GM18861 (cell line): Measurements from ENCODE around the gene XCL2.
"Not testable (repeated sequence)": the region's sequence is repeated elsewhere in the genome, so short reads cannot be mapped to it uniquely, and the experiment has no call there.

Experiments
- ATAC-seq: cut with Tn5 transposase; IDR thresholded peaks from one replicate; pipeline ENCODE4 v1.9.1; 2021; ENCODE audit not compliant: unreplicated experiment

XCL2 gene

GRCh38 chr1:168560370-168560769, 16.6 kb upstream of the XCL2 start:
- no peak for ATAC-seq

- no peak for ATAC-seq
These were observed 12.8 kb upstream of the XCL2 start for GRCh38 chr1:168556647-168557046.

DNA sequence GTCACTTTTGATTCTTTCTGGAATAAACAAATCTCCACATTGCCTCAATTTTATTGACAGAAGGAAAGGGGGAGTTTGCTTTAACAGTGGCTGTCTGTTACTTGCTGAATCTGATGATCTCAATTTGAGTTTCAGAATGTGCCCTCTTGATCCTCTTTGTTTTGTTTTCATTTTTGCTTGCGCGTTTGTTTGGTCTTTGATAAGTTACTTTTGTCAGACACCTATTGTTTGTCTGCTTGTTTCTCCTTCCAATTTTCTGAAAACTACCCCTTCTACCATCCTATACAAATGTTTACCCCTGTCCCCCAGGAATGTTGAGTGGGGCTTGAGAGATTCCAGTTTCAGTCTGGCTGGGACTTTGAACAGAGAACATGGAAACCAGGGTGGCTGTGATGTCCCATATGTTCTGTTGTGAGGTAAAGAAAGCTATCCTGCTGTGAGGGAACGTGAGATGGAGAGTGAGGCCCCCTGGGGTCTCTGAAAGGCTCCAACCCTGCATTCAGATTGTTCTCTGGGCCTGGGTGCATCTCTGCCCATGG, 11.8 kb upstream of the XCL2 start:
- no peak for ATAC-seq

DNA sequence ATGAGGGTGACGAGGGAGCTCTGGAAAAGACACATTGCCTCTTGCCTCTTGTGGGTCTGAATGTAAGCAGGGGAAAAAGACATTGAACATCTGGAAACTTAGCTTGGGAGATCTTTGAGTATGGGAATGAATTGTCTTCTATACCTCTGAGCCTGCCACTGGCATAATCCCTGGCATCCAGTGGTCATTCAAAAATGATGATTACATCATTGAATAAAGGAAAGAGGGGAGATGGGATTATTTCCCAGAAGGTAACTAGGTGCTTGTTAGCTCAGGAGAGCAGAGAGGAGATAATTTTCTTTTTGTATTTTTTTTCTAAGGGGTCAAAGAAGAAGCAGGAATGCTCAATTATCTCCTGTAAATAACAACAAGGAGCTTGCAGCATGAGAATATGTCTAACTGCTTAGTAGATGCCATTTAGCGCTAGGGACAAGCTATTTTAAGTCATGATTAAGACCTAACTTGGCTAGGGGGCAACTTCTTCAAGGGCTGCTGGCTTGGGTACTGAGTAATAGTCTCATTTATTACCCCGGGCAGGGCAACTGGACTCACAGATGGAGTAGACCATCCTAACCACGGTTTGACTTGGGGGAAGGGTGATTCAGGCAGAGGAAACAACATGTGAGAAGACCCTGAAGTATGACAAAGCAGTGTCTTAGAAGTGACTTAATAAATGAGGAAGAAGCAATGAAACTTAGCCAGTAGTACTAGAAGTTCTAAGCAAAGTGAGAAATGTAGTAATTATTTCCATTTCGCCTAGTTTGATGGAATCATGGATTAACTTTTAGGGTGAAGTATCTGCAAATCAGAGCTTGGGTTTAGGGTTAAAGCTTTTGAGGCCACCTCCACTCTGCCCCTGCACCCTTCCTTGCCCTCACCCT, 11.0 kb upstream of the XCL2 start:
- no peak for ATAC-seq

DNA sequence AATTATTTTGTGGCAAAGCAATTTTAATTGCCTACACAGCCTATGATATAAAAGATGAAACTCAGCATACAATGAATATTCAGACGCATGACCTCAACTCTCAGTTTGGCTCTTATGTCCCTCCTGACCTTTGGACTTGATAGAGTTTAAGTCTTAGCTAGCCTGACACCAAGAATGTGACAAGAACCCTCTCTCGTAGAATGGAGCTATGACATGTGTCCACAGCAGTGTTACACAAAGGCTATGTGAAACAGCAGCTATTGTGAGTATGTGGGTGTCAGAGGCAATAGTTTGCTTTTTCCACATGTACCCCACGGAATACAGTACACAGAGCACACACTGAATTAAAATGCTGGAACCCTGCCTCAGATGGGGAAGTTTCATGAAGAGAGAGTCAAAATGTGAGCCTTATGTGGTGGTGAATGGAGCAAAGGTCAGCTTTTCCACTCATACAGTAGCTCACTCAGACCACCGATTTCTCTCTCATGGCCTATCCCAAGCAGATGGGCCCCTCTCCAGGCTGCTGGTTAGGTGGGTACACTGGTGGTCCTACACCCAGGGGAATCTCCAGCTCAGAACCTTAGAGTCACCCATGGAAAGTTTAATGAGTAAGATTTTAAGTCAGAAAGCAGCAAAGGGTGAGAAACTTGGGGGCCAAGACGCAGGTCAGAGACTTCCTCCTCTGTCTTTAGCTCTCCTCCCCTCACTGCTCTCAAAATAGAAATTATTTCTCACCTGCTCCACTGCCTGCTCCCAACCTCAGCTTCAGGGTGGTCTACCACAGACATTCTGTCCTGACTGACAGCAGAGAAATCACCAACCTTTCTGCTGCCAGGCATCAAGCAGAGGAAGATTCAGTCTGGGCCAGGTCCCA, 10.1 kb upstream of the XCL2 start:
- no peak for ATAC-seq

- ATAC-seq = no peak
These were observed 9.2 kb upstream of the XCL2 start for GRCh38 chr1:168552961-168553360.

GRCh38 chr1:168551688-168552087, 7.9 kb upstream of the XCL2 start:
- no peak for ATAC-seq

DNA sequence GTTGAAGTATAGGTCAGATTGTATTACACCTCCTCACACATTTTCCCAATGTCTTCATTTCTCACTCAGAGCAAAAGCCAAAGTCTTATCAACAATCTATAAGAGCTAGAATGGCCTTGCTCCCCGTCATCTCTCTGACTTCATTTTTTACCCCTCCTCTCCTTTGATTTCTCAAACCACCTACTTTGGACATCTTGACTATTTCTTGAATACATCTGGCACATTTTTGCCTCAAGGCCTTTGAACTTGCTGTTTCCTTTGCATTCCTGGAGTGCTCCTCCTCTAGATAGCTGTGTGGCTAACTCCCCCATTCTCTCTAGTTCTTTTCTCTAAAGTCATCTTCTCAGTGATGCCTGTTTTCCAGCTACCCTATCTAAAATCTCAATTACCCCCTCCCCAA, 7.2 kb upstream of the XCL2 start:
- ATAC-seq = no peak

GRCh38 chr1:168546553-168546895, 2.7 kb upstream of the XCL2 start:
- not testable (repeated sequence) for ATAC-seq

GRCh38 chr1:168545678-168546552, 2.1 kb upstream of the XCL2 start:
- not testable (repeated sequence) for ATAC-seq

DNA sequence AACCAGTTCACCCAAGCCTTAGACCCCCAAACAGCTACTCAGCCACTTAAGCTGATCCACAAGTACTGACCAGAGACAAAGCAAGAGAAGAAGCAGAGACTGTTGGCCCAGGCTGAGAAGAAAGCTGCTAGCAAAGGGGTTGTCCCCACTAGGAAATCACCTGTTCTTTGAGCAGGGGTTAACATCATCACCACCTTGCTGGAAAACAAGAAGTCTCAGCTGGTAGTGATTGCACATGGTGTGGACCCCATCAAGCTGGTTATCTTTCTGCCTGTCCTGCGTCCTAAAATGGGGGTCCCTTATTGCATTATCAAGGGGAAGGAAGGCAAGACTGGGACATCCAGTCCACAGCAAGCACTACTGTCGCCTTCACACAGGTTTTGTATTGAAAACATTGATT, 819 bp downstream of the XCL2 start:
- not testable (repeated sequence) for ATAC-seq

DNA sequence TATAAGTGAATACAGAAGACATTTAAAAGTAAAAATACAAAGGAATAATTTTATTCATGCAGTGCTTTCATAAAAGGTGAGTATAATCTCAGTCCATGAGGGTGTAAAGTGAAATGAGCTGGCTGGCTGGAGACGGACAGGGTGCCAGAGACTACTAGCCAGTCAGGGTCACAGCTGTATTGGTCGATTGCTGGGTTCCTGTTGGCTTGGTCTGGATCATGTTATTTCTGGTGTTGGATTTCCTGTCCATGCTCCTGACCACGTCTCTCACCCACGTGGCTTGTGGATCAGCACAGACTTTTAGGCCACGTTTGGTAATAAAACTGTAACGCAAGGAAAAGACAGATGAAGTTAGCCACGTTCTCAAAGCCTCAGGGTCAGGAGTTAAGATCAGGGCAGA, 3.0 kb downstream of the XCL2 start:
- not testable (repeated sequence) for ATAC-seq

- ATAC-seq = peak; percentile 80
These were observed 8.3 kb downstream of the XCL2 start for GRCh38 chr1:168535536-168535935.

DNA sequence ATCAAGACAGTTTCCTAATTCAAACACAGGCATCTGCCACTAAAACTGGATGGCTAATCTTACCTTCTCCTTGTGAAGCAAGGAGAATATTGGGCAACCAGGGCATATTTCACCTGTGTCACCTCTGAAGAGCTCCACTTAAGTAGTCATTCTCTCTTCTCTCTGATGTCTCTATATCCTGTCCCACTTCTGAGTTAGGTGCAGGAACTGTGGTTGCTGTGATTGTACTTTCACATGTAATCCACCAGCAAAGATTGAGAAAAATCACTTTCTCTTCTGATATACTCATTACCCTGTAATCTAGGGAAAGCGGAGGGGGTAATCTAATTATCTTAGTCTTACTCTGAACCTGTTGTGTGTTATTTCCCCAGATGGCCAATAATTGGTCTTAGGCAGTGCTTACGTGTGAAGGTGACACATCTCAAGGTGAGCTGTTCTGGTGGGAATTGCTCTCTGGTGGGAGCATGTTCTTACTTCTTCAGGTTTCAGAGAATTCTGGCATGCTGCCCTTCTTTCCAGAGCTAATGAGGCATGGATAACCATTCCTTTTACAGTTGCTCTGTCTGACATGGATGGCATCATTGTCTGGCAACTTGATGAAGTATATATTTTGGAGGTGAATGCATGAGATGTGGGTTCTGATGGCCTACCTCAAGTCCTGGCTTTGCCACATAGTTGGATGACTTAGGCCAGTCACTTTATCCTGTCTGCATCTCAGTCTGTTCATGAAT, 12.0 kb downstream of the XCL2 start:
- no peak for ATAC-seq

DNA sequence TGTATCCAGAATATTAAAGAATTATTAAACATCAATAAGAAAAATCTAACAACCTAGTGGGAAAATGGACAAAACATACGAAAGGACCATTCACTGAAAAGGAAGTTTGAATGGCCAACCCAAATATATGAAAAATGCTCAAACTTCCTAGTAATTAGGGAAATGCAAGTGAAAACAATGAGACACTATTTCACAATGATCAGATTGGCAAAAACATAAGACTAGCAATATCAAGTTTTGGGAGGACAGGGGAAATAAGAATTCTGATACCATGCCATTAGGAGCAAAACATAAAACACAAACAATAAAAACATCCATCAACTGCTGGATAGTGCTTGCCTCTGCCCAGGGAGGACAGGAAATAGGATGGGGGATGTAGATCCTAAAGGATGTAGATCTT, 14.3 kb downstream of the XCL2 start:
- no peak for ATAC-seq

DNA sequence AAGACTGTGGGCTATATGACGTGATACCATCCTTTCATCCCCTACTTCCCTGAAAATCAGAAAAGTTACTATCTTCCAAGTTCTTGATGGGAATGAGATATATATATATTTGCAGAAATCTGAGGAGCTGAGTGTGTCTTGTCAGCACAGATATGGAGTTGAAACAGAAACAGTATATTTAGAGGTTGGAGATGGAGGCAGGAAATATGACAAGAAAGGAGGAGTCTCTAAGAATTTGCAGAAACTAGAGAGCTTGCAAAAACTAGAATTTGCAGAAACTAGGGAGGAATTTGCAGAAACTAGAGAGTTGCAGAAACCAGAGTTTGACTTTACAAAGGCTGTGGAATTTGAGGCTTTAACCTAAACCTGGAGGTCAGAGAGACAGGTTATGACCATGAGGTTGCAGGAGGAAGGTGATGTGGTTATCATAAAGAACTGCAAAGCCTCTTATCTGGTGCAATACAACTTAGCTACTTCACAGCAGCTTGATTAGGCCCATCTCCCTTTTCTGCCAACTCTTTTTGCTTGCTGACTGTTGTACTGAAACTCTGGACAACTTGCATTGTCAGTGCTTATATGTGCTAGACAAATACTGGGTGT, 22.3 kb downstream of the XCL2 start:
- ATAC-seq = no peak

GRCh38 chr1:168520832-168521231, 23.0 kb downstream of the XCL2 start:
- ATAC-seq = no peak

GRCh38 chr1:168520052-168520751, 23.6 kb downstream of the XCL2 start:
- no peak for ATAC-seq

GRCh38 chr1:168518813-168519212, 25.0 kb downstream of the XCL2 start:
- no peak for ATAC-seq
